Stimulated activated CD4-positive, alpha-beta T cell treated with anti-CD3 and anti-CD28 coated beads, Interleukin-1b, Interleukin-23, amount 100 ng/mL, for 48 hours (primary cell): ENCODE measurements around the gene TRAPPC3L.
"Not testable (repeated sequence)": the region's sequence is repeated elsewhere in the genome, so short reads cannot be mapped to it uniquely, and the experiment has no call there.

ENCODE experiments used
- DNase-seq: peaks from one replicate; pipeline ENCODE4 v3.0.0-alpha.2; 2020

The TRAPPC3L gene

GRCh38 chr6:116512734-116513133 is 32.8 kb downstream of the TRAPPC3L start:
- no peak for DNase-seq

GRCh38 chr6:116512111-116512559 is 33.3 kb downstream of the TRAPPC3L start:
- DNase-seq, result no peak

- no peak for DNase-seq
These were observed 33.9 kb downstream of the TRAPPC3L start, which contains the start of gene CALHM5 for GRCh38 chr6:116511424-116512110. TSS of gene CALHM5 (plus strand) at chr6:116511639. CDS start at chr6:116511697, 58 bp downstream.

- DNase-seq, result no peak
These were observed 37.0 kb downstream of the TRAPPC3L start for GRCh38 chr6:116508527-116508926.

- no peak for DNase-seq
These were observed 38.2 kb downstream of the TRAPPC3L start for GRCh38 chr6:116507324-116507723.

- DNase-seq, result no peak
These were observed 44.5 kb downstream of the TRAPPC3L start for GRCh38 chr6:116500969-116501433.

- DNase-seq, result no peak
These were observed 48.3 kb downstream of the TRAPPC3L start for GRCh38 chr6:116497113-116497676.

GRCh38 chr6:116495161-116495560 is 50.3 kb downstream of the TRAPPC3L start:
- DNase-seq, result not testable (repeated sequence)

- DNase-seq, result no peak
These were observed 53.0 kb downstream of the TRAPPC3L start for GRCh38 chr6:116492331-116493067.

GRCh38 chr6:116491610-116492330 is 53.7 kb downstream of the TRAPPC3L start:
- no peak for DNase-seq

GRCh38 chr6:116485559-116486184 is 59.8 kb downstream of the TRAPPC3L start:
- DNase-seq, result no peak

GRCh38 chr6:116483616-116484015 is 61.9 kb downstream of the TRAPPC3L start:
- DNase-seq, result no peak

- DNase-seq, result no peak
These were observed 62.7 kb downstream of the TRAPPC3L start for GRCh38 chr6:116482780-116483179.

- no peak for DNase-seq
These were observed 69.3 kb downstream of the TRAPPC3L start for GRCh38 chr6:116476002-116476678.

- DNase-seq, result no peak
These were observed 70.3 kb downstream of the TRAPPC3L start for GRCh38 chr6:116475141-116475540.

- DNase-seq, result no peak
These were observed 72.8 kb downstream of the TRAPPC3L start for GRCh38 chr6:116472706-116473105.

- DNase-seq, result no peak
These were observed 74.0 kb downstream of the TRAPPC3L start for GRCh38 chr6:116471531-116471930.

- DNase-seq, result no peak
These were observed 77.2 kb downstream of the TRAPPC3L start for GRCh38 chr6:116468293-116468692.

- no peak for DNase-seq
These were observed 78.0 kb downstream of the TRAPPC3L start for GRCh38 chr6:116467514-116467913.

- DNase-seq, result no peak
These were observed 78.4 kb downstream of the TRAPPC3L start for GRCh38 chr6:116467096-116467495.

- DNase-seq, result no peak
These were observed 80.2 kb downstream of the TRAPPC3L start for GRCh38 chr6:116465246-116465645.

- DNase-seq, result no peak
These were observed 82.2 kb downstream of the TRAPPC3L start for GRCh38 chr6:116463301-116463700.
